Stomach (tissue), 9 donors: ENCODE results near the gene TRAPPC10. TPM values are rescaled to one million over a fixed set of nuclear protein-coding genes. Genes with fewer than 3 reads are reported as not detected.

Experiments
- DNase-seq, 2 donors: peaks; one replicate each; pipeline versions ENCODE4 v3.0.0 to v3.0.0-alpha.2; 2013 to 2019
- H3K27ac ChIP-seq, 5 donors: fragments of 200-600 bp in 4 of 5; sonication (generic) in 4 of 5; one replicate each; pipeline ENCODE4 v1.5.1; 2013 to 2019; ENCODE audit warnings: mild to moderate bottlenecking in 1 of 5, moderate library complexity in 1 of 5
- H3K27me3 ChIP-seq, 3 donors: fragments of 200-600 bp; sonication (generic); one replicate each; pipeline ENCODE4 v1.5.1; 2017 to 2019; ENCODE audit warnings: mixed run types in 1 of 3
- H3K36me3 ChIP-seq, 4 donors: fragments of 200-600 bp; sonication (generic); 1 replicate in 3 of 4; 2 replicates in 1 of 4; pipeline ENCODE4 v1.5.1; 2016 to 2019
- H3K4me1 ChIP-seq, 4 donors: fragments of 200-600 bp; sonication (generic); one replicate each; pipeline ENCODE4 v1.5.1; 2016 to 2019
- H3K4me3 ChIP-seq, 4 donors: fragments of 200-600 bp; sonication (generic) in 3 of 4; one replicate each; pipeline ENCODE4 v1.5.1; 2016 to 2019; ENCODE audit warnings: mild to moderate bottlenecking in 1 of 4
- H3K9me3 ChIP-seq, 4 donors: fragments of 200-600 bp; sonication (generic); one replicate each; pipeline ENCODE4 v1.5.1; 2016 to 2019
- EP300 ChIP-seq: sonication (generic); formaldehyde crosslinking; IDR thresholded peaks from one replicate; pipeline ENCODE4 v1.6.1; 2017; ENCODE audit warnings: antibody characterized with exemption
- POLR2A ChIP-seq, 4 donors: fragments of 450-650 bp; IDR thresholded peaks; one replicate each; pipeline ENCODE4 v1.6.1; 2016; ENCODE audit warnings: antibody characterized with exemption in 4 of 4, control low read depth in 2 of 4, mild to moderate bottlenecking in 1 of 4, moderate library complexity in 1 of 4
- POLR2AphosphoS5 ChIP-seq, 3 donors: sonication (generic); formaldehyde crosslinking; IDR thresholded peaks; one replicate each; pipeline ENCODE4 v1.6.1; 2016; ENCODE audit warnings: antibody characterized with exemption in 3 of 3
- WGBS, 5 donors: extraction: QIAGEN DNeasy Blood & Tissue Kit in 3 of 5; methylation state at CpG; one replicate each; pipeline versions ENCODE4 v1.1.5 to v1.1.7; 2013 to 2018; 5-methylcytosine and 5-hydroxymethylcytosine counted together
- intact Hi-C: fragments of 100-400 bp; cut with DNase I; formaldehyde crosslinking; loops from one replicate; pipeline ENCODE4 v1.15.1; 2023; ENCODE audit warnings: low total_unique reads
- polyA plus RNA-seq, 3 donors: library from polyadenylated mRNA; stranded (reverse); fragments of 200-250 nt; gene quantifications; one replicate each; pipeline ENCODE4 v1.2.3, GENCODE V29; 2013
- total RNA-seq, 5 donors: library from RNA; depleted of rRNA; stranded (reverse); fragments of >200 nt; gene quantifications; one replicate each; pipeline versions ENCODE4 v1.1.0 to v1.2.3, GENCODE V29; 2014 to 2016
- TF ChIP-seq, protein P1 (sequence below), 7 experiments: fragments of 450-650 bp in 4 of 7; fragments of 200-600 bp in 3 of 7; sonication (generic) in 3 of 7; IDR thresholded peaks; one replicate each; pipeline ENCODE4 v1.5.1; 2016 to 2019; ENCODE audit warnings: antibody characterized with exemption in 7 of 7, control low read depth in 2 of 7, mild to moderate bottlenecking in 1 of 7
- donor health status: healthy with polysubstance abuse.
- donor health status: Bipolar disorder and iron deficiency.
- donor health status: healthy.

Gene TRAPPC10
- total and polyA plus RNA-seq, 8 donors, result 3.7 to 88.1 (median 23.7) TPM

DNA sequence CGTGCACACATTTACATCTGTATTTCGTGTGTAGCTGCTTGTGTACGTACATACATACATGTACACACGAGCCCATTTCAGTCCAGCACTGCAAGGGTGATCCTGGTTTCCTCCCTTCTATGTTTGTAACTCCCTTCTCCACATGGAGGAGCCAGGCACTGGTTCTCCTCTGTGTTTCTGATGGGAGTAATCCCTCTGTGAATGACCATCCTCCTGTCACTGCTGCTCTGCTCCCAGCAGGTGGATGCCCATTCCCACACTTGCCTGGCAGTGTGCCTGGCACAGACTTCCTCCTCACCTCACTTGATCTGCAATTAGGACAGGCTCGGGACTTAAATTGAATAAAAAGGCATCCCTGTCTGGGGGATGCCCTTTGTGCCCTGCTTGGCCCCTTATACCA is 37.1 kb downstream of the TRAPPC10 start:
- H3K4me3 ChIP-seq, result no peak overlapping the region
- no peaks in the 10 kb centered on the region for H3K27me3 ChIP-seq
- TF ChIP-seq, protein P1, sequence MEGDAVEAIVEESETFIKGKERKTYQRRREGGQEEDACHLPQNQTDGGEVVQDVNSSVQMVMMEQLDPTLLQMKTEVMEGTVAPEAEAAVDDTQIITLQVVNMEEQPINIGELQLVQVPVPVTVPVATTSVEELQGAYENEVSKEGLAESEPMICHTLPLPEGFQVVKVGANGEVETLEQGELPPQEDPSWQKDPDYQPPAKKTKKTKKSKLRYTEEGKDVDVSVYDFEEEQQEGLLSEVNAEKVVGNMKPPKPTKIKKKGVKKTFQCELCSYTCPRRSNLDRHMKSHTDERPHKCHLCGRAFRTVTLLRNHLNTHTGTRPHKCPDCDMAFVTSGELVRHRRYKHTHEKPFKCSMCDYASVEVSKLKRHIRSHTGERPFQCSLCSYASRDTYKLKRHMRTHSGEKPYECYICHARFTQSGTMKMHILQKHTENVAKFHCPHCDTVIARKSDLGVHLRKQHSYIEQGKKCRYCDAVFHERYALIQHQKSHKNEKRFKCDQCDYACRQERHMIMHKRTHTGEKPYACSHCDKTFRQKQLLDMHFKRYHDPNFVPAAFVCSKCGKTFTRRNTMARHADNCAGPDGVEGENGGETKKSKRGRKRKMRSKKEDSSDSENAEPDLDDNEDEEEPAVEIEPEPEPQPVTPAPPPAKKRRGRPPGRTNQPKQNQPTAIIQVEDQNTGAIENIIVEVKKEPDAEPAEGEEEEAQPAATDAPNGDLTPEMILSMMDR (IDR thresholded peaks at IDR 0.05), result no peak
- no peak for TF ChIP-seq POLR2AphosphoS5 (IDR thresholded peaks at IDR 0.05)
- TF ChIP-seq POLR2A (IDR thresholded peaks at IDR 0.05), result no peak
- TF ChIP-seq EP300, result no peak
- DNase-seq, result no peak
- H3K27ac ChIP-seq, result peak overlapping the region in 2 of 5 donors; percentile 79
- WGBS, 5 donors, result 74 to 84% (median 80%) methylated on average over 5 of the region's 5 CpGs
- peaks cover 19 to 45% (median 33%) of the 10 kb centered on the region in 4 donors for H3K4me1 ChIP-seq
- H3K36me3 ChIP-seq, result peaks cover 6 to 54% (median 25%) of the 10 kb centered on the region in 4 donors
- intact Hi-C loops, result no loop called here
- no peaks in the 10 kb centered on the region for H3K9me3 ChIP-seq

DNA sequence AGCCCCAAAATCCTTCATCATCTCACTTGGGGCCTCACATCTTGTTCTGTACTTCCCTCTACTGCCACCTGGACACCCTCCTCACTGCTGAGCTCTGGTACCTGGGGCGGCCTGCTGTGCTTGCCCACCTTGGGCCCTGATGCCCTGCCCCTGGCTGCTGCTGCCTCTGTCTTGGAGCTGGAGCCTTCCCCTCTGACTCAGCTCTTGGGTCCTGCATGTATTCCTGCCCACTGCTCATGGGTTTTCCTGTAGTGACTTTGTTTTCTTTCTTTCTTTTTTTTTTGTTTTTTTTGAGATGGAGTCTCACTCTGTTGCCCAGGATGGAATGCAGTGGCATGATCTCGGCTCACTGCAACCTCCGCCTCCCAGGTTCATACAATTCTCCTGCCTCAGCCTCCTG is 37.5 kb downstream of the TRAPPC10 start:
- DNase-seq, result no peak
- 77 to 100% (median 98%) methylated on average over 3 of the region's 3 CpGs for WGBS, 5 donors
- no peaks in the 10 kb centered on the region for H3K27me3 ChIP-seq
- H3K4me3 ChIP-seq, result no peak overlapping the region
- intact Hi-C loops, result no loop called here
- peaks cover 19 to 45% (median 35%) of the 10 kb centered on the region in 4 donors for H3K4me1 ChIP-seq
- TF ChIP-seq, protein P1 (IDR thresholded peaks at IDR 0.05), result no peak
- TF ChIP-seq POLR2AphosphoS5 (IDR thresholded peaks at IDR 0.05) (no peak), EP300 (no peak), POLR2A (IDR thresholded peaks at IDR 0.05) (no peak)
- H3K27ac ChIP-seq, result peak overlapping the region in 2 of 5 donors; percentile 79
- H3K36me3 ChIP-seq, result peaks cover 6 to 54% (median 25%) of the 10 kb centered on the region in 4 donors
- no peaks in the 10 kb centered on the region for H3K9me3 ChIP-seq

DNA sequence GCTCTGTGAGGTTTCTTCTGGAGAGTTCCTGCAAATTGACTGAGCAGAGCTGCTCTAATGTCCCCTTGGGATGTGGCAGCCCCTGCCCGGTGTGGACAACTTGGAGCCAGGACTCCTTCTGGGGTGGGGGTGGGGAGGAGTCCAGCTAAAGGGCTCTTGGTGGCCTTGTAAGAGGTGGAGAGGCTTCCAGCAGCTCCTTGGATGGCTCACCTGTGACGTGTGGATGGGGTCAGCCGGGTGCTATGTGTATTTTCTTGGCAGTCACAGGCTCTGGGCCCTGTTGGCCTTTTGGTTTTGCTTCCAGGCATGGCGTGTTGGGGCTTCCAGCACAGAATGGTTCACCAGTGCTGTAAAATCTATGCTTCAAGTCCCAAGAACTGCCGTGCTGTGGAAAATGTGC is 38.2 kb downstream of the TRAPPC10 start:
- H3K27ac ChIP-seq, result peak overlapping the region in 3 of 5 donors; percentile 77 to 79 (median 79)
- H3K4me3 ChIP-seq, result no peak overlapping the region
- H3K36me3 ChIP-seq, result peaks cover 6 to 52% (median 29%) of the 10 kb centered on the region in 4 donors
- WGBS, 5 donors, result 65 to 75% (median 67%) methylated on average over 5 of the region's 5 CpGs
- H3K4me1 ChIP-seq, result peaks cover 19 to 45% (median 35%) of the 10 kb centered on the region in 4 donors
- no peaks in the 10 kb centered on the region for H3K9me3 ChIP-seq
- intact Hi-C loops, result no loop called here
- H3K27me3 ChIP-seq, result no peaks in the 10 kb centered on the region
- DNase-seq, result no peak
- TF ChIP-seq, protein P1 (IDR thresholded peaks at IDR 0.05), result no peak
- TF ChIP-seq POLR2A (IDR thresholded peaks at IDR 0.05), result no peak
- no peak for TF ChIP-seq EP300
- TF ChIP-seq POLR2AphosphoS5 (IDR thresholded peaks at IDR 0.05), result no peak

DNA sequence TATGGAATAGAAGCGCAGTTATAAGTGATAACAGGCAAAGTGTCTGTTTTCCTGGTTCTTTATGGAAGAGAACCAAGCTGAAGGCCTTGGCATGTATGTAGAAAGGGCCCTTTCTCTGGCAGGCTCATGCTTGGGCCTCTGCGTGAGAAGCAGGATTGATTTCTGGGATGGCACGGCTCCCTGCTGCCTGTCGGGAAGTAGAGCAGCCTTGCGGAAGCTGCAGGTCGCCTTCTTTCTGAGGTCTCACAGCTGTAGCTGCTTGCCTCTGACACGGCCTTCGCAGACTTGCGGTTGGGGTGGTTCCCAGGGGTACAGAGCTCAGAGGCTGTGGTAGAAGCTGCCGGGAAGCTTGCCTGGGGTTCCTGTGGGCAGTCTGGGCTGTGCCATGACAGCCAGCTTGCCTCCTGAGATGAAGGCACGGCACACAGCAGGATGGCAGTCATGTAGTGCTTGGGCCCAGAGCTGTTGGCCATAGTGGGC is 39.4 kb downstream of the TRAPPC10 start:
- peaks cover 19 to 45% (median 35%) of the 10 kb centered on the region in 4 donors for H3K4me1 ChIP-seq
- intact Hi-C loops, result no loop called here
- peak in 1 of 2 donors; percentile 75 for DNase-seq
- H3K36me3 ChIP-seq, result peaks cover 16 to 57% (median 34%) of the 10 kb centered on the region in 4 donors
- H3K9me3 ChIP-seq, result no peaks in the 10 kb centered on the region
- no peaks in the 10 kb centered on the region for H3K27me3 ChIP-seq
- TF ChIP-seq POLR2AphosphoS5 (IDR thresholded peaks at IDR 0.05), result peak in 1 of 3 donors; percentile 67
- TF ChIP-seq EP300, result no peak
- 62 to 88% (median 81%) methylated on average over 7 to 11 of the region's 11 CpGs for WGBS, 5 donors
- H3K4me3 ChIP-seq, result no peak overlapping the region
- H3K27ac ChIP-seq, result peak overlapping the region; percentile 28 to 79 (median 78)
